NCI-H187 treated with DMSO at 0.1 percent for 48 hours (cell line): ENCODE measurements around the gene AK3.
"Not testable (repeated sequence)": the region's sequence is repeated elsewhere in the genome, so short reads cannot be mapped to it uniquely, and the experiment has no call there.

Source experiments
- DNase-seq: peaks from one replicate; lab custom pipeline; 2025; lab: John Stamatoyannopoulos, UW

Gene AK3

DNA sequence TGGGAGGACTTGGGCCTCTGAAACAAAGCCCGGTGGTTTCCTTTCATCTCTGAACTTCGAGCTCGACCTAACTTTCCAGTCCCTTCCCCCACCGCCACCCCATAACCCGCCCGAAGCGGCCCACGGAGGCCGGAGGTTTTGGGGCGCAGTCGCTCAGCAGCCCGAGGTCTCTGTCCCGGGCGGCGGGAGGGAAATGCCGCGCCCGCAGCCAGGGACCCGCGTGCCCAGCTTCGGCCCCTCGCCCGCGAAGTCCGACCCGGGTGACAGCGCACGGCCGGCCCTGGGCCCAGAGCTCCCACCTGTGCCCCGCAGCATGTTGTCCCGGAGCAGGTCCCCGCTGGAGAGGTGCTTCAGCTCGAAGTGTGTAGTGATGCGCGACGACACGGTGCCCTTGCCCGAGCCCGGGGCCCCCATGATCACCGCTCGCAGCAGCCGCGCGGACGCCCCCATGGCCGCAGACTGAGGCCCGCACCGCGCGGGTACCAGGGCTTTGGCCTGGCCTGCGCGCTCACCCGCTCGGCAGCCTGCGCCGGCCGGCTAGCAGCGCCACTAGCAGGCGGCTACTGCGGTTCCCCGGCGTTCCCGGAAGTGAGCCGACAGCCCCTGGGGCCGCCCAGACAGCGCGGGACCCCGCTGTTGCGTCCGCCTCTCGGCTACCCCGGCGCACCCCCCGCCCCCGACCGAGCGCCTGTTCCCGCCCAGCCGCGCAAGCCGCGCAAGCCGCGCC is at the start of gene AK3:
Gene AK3 (minus strand): TSS at position 565 of the 727 bp plus-strand sequence. CDS start 115 bp downstream, at position 450.
- DNase-seq, result no peak

GRCh38 chr9:4788703-4789102 is 47.7 kb upstream of the AK3 start:
- DNase-seq, result no peak

- no peak for DNase-seq
These were observed 46.9 kb upstream of the AK3 start for GRCh38 chr9:4787876-4788275.

GRCh38 chr9:4786599-4786998 is 45.6 kb upstream of the AK3 start:
- no peak for DNase-seq

- no peak for DNase-seq
These were observed 43.4 kb upstream of the AK3 start for GRCh38 chr9:4784403-4784802.

- not testable (repeated sequence) for DNase-seq
These were observed 42.2 kb upstream of the AK3 start for GRCh38 chr9:4783191-4783590.

DNA sequence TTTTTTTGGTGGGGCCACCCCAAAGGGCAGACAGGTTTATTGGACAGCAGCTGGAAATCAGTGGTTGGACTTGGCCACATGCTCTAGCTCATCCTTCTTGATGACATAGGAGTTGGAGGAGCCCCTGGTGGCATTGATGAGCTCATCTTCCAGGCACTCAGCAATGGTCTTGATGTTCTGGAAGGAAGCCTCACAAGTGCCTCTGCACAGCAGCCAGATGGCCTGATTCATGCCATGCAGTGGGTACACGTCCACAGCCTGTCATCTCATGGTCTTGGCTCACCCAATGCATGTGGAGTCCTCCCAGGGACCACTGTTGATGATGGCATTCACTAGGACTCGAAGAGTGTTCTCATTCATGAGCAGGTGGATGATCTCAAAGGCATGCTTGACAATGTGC is 40.4 kb upstream of the AK3 start:
- DNase-seq, result no peak

DNA sequence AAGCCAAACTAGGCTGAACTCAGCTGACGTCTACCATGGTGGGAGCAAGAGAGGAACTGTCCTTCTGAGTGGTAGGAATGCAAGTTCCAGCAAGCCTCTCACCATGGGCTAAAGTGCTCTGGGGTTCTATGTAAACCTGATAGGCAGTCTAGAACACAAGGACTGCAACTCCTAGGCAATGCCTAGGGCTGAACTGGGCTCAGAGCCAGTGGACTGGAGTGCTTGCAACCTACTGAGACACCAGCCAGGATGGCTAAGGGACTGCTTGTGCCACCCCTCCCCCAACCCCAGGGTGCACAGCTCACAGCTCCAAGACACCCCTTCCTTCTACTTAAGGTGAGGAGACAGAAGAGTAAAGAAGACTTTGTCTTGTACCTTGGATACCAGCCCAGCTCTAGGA is 39.6 kb upstream of the AK3 start:
- no peak for DNase-seq

GRCh38 chr9:4774958-4775357 is 34.0 kb upstream of the AK3 start:
- DNase-seq, result not testable (repeated sequence)

- no peak for DNase-seq
These were observed 33.2 kb upstream of the AK3 start for GRCh38 chr9:4774209-4774608.

DNA sequence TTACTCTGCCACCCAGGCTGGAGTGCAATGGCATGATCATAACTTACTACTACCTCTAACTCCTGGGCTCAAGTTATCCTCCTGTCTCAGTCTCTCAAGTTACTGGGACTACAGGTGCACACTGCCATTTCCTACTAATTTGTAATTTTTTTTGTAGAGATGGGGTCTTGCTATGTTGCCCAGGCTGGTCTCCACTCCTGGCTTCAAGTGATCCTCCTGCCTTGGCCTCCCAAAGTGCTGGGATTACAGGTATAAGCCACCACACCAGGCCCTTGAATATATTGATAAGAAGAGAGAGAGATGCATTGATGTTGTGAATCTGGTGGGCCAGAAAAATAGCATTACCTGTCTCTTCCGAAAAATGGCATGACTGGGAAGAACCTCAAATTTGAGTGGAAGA is 30.8 kb upstream of the AK3 start:
- DNase-seq, result no peak

DNA sequence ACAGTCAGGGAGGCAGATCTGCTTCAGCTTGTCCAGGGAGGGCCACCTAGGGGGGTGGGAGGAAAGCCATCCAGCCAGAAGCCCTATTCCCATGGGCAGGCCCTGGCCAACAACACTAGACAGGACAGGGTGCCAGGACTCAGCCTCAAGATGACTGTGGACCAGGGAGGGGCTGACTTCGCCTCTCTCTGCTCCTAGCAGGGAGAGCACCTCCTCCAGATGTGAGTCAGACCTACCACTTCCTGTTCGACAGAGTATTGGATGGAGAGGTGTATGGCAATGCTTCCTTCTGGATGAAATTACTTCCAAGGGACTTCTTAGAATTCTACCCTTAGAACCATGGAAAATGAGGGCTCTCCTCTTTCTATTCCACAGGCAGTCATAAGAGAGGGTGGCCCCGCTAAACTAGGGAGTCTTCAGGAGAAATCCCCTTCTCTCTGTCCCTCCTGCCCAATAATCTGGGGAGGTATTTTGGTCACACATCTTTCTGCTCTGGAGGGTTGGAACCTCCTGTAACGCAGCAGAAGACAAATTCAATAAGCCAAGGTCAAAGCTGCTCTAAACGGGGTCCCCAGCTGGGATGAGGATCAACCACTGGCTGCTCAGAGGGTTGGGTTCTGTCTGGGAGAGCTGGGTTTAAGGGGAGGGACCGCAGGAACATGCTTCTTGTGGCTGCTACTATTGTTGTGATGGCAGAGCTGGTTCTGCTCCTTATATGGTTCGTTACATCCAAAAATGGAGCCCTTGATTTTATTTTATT is 28.5 kb upstream of the AK3 start:
- no peak for DNase-seq

- DNase-seq, result no peak
These were observed 27.7 kb upstream of the AK3 start for GRCh38 chr9:4768681-4769080.

DNA sequence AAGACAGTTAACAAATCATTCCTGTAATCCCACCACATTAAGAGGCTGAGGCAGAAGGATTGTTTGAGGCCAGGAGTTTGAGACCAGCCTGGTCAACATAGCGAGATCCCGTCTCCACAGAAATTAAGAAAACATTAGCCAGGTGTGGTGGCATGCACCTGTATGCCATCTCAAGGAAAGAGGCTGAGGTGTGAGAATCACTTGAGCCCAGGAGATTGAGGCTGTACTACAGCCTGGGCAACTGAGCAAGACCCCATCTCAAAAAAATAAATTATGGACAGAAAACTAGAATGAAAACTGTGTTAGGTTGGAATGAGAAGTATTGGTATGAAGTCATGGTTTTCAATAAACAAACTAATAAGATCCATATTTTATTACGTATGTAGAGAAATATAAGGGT is 23.0 kb upstream of the AK3 start:
- DNase-seq, result no peak

GRCh38 chr9:4762886-4763541 is 22.0 kb upstream of the AK3 start:
- DNase-seq, result no peak

DNA sequence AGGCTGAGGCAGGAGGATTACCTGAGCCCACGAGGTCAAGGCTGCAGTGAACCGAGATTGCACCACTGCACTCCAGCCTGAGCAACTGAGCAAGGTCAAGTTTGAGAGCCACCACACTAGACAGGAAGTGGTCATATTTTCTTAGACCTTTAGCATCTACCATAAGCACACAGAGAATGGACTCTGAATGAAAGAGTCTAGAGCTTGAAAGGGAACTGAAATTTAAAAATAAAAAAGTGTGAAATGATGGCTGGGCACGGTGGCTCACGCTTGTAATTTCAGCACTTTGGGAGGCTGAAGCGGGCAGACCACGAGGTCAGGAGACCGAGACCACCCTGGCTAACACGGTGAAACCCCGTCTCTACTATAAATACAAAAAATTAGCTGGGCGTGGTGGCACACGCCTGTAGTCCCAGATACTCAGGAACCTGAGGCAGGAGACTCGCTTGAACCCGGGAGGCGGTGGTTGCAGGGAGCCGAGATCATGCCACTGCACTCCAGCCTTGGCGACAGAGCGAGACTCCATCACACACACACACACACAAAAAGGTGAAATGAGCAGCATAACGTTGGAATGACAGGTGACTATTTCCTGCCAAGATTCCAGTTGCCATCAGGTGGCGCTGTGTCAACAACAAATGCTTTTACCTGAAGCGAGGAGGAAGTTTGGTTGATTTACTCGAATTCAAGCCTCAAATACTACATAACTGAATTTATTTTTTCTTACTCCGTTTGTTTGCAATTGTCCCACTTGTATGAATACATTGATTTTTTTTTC is 21.3 kb upstream of the AK3 start:
- peak; percentile 17 for DNase-seq

- DNase-seq, result no peak
These were observed 19.1 kb upstream of the AK3 start for GRCh38 chr9:4760122-4760521.

DNA sequence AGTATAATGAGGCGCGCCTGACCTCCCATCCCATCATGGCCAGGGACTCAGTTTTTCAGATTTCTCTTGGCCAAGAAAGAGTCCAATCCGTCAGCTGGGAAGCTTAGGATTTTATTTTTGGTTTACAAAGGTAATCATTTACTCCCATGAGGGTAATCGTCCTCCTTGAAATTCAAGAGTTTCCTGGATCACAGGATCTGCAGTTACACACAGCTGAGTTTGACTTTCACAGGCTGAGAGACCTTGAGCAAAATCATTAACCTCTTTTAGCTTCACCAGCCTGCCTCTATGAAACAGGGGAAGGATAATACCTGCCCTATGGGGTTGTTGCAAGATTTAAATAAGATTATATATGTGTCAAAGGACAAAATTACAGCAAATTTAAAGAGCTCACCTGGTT is 15.4 kb upstream of the AK3 start:
- DNase-seq, result no peak

GRCh38 chr9:4755026-4755609 is 14.1 kb upstream of the AK3 start:
- DNase-seq, result no peak

DNA sequence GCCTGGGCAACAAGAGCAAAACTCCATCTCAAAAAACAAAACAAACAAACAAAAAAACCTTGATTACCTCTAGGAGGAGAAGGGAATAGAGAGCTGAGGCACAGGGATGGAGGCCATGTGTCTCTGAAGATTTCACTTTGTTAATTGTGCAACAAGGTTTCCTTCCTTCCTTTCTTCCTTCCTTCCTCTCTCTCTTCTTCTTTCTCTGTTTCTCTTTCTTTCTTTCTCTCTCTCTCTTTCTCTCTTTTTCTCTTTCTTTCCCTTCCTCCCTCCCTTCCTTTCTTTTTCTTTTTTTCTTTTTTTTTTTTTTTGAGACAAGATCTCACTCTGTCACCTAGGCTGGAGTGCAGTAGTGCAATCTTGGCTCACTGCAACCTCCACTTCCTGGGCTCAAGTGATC is 13.5 kb upstream of the AK3 start:
- not testable (repeated sequence) for DNase-seq

GRCh38 chr9:4750023-4750673 is 9.1 kb upstream of the AK3 start:
- DNase-seq, result no peak
